DOHH2 (cell line): ENCODE data around the gene WBP1.

ENCODE experiments used
- EZH2phosphoT487 ChIP-seq: fragments of 200-600 bp; sonication (generic); IDR thresholded peaks from 2 replicates; pipeline ENCODE4 v1.6.1; 2017; ENCODE audit warnings: borderline replicate concordance, mild to moderate bottlenecking, antibody characterized with exemption, low read length, moderate library complexity, mixed read lengths
- TF ChIP-seq, protein P1 (sequence below): fragments of 200-600 bp; sonication (generic); IDR thresholded peaks from one replicate; pipeline ENCODE4 v1.5.1; 2014; ENCODE audit warnings: antibody characterized with exemption, mild to moderate bottlenecking, low read depth, low read length; ENCODE audit not compliant: poor library complexity, severe bottlenecking

GRCh38 chr2:74441690-74442482 lies 16.4 kb upstream of the WBP1 start, which contains the start of gene RTKN:
- TF ChIP-seq, protein P1, sequence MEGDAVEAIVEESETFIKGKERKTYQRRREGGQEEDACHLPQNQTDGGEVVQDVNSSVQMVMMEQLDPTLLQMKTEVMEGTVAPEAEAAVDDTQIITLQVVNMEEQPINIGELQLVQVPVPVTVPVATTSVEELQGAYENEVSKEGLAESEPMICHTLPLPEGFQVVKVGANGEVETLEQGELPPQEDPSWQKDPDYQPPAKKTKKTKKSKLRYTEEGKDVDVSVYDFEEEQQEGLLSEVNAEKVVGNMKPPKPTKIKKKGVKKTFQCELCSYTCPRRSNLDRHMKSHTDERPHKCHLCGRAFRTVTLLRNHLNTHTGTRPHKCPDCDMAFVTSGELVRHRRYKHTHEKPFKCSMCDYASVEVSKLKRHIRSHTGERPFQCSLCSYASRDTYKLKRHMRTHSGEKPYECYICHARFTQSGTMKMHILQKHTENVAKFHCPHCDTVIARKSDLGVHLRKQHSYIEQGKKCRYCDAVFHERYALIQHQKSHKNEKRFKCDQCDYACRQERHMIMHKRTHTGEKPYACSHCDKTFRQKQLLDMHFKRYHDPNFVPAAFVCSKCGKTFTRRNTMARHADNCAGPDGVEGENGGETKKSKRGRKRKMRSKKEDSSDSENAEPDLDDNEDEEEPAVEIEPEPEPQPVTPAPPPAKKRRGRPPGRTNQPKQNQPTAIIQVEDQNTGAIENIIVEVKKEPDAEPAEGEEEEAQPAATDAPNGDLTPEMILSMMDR, result no peak
- 0 out of 2 replicates have a peak, but pooled peaks have one; percentile 42 for TF ChIP-seq EZH2phosphoT487
